A673 (cell line): ENCODE measurements around the gene THBS1. TPM values are rescaled to one million over a fixed set of nuclear protein-coding genes. Genes with fewer than 3 reads are reported as not detected.

Experiments
- BruUV-seq: library from RNA; stranded (reverse); fragments of 400-500 nt; replicated peaks from 2 replicates; lab custom pipeline; 2021; lab: Mats Ljungman, UMichigan
- CTCF ChIA-PET: fragments of 300-600 bp; sonication (Branson Sonifier 250); formaldehyde crosslinking; loops from one replicate; lab custom pipeline; 2022; ENCODE audit warnings: antibody characterized with exemption; lab: Charles Lee
- POLR2A ChIA-PET: fragments of 300-600 bp; sonication (Branson Sonifier 250); formaldehyde crosslinking; loops from one replicate; lab custom pipeline; 2022; ENCODE audit warnings: antibody characterized with exemption; ENCODE audit not compliant: low non-redundant PET; lab: Charles Lee
- DNase-seq: peaks from one replicate; pipeline ENCODE4 v3.0.0-alpha.2; 2015; ENCODE audit warnings: low spot score
- H3K27ac ChIP-seq: fragments of 200-600 bp; sonication (generic); 2 replicates; pipeline ENCODE4 v1.5.1; 2016; ENCODE audit warnings: mixed run types, low read depth, mild to moderate bottlenecking, mixed read lengths, antibody characterized with exemption, low read length; ENCODE audit not compliant: poor library complexity, severe bottlenecking
- H3K27me3 ChIP-seq: fragments of 200-600 bp; sonication (generic); replicated peaks from 2 replicates; pipeline ENCODE4 v1.6.1; 2017; ENCODE audit warnings: mixed run types, low read depth, mild to moderate bottlenecking, mixed read lengths, antibody characterized with exemption, low read length; ENCODE audit not compliant: insufficient read depth, poor library complexity
- H3K36me3 ChIP-seq: fragments of 200-600 bp; sonication (generic); 2 replicates; pipeline ENCODE4 v1.6.1; 2016; ENCODE audit warnings: mixed run types, mild to moderate bottlenecking, mixed read lengths, antibody characterized with exemption, low read length; ENCODE audit not compliant: insufficient read depth, poor library complexity, severe bottlenecking
- H3K4me1 ChIP-seq: fragments of 200-600 bp; sonication (generic); 2 replicates; pipeline ENCODE4 v1.6.1; 2017; ENCODE audit warnings: mixed run types, mild to moderate bottlenecking, mixed read lengths, antibody characterized with exemption, low read length; ENCODE audit not compliant: insufficient read depth, poor library complexity, severe bottlenecking
- H3K4me3 ChIP-seq: fragments of 200-600 bp; sonication (generic); 2 replicates; pipeline ENCODE4 v1.5.1; 2016; ENCODE audit warnings: low read depth, mixed run types, mild to moderate bottlenecking, mixed read lengths, low read length; ENCODE audit not compliant: poor library complexity, severe bottlenecking
- H3K9me3 ChIP-seq: fragments of 200-600 bp; sonication (generic); 2 replicates; pipeline ENCODE4 v1.6.1; 2016; ENCODE audit warnings: mixed run types, low read depth, mild to moderate bottlenecking, mixed read lengths, antibody characterized with exemption, low read length; ENCODE audit not compliant: poor library complexity, severe bottlenecking
- CTCF ChIP-seq: fragments of 300-800, 200-600 bp; sonication (generic); conservative IDR thresholded peaks from 2 replicates; pipeline ENCODE4 v1.5.1; 2017; ENCODE audit warnings: low read depth, mild to moderate bottlenecking, antibody characterized with exemption, low read length, moderate library complexity, mixed read lengths
- EZH2 ChIP-seq: fragments of 200-600 bp; sonication (generic); IDR thresholded peaks from 2 replicates; pipeline ENCODE4 v1.6.1; 2017; ENCODE audit warnings: borderline replicate concordance, low read depth, mild to moderate bottlenecking, mixed read lengths, antibody characterized with exemption, low read length; ENCODE audit not compliant: poor library complexity, severe bottlenecking
- intact Hi-C: fragments of 100-400 bp; cut with micrococcal nuclease; formaldehyde crosslinking; loops from one replicate; pipeline ENCODE4 v1.10.0; 2022; ENCODE audit not compliant: unreplicated experiment
- total RNA-seq: library from RNA; stranded (reverse); gene quantifications from 2 replicates; pipeline ENCODE4 v1.2.3, GENCODE V29; 2021

THBS1 gene
- total RNA-seq, 1 experiment from 2014 or later, result 0.80 TPM

- Histone ChIP-seq H3K4me3 (no peak overlapping the region), H3K4me1 (no peaks in the 10 kb centered on the region), H3K27me3 (no peaks in the 10 kb centered on the region), H3K9me3 (no peaks in the 10 kb centered on the region), H3K36me3 (no peaks in the 10 kb centered on the region), H3K27ac (no peak overlapping the region)
- TF ChIP-seq CTCF (no peak), EZH2 (no peak)
- ChIA-PET CTCF (no interaction called here), POLR2A (no interaction called here)
- no TSS peak for BruUV-seq
- no peak for DNase-seq
- intact Hi-C loops, result no loop called here
Measured at GRCh38 chr15:39538936-39539335, 41.9 kb upstream of the THBS1 start.

GRCh38 chr15:39539466-39539865, 41.4 kb upstream of the THBS1 start:
- Histone ChIP-seq H3K4me3 (no peak overlapping the region), H3K27ac (no peak overlapping the region), H3K9me3 (no peaks in the 10 kb centered on the region), H3K4me1 (no peaks in the 10 kb centered on the region), H3K27me3 (no peaks in the 10 kb centered on the region), H3K36me3 (no peaks in the 10 kb centered on the region)
- ChIA-PET CTCF (no interaction called here), POLR2A (no interaction called here)
- TF ChIP-seq EZH2, result no peak
- TF ChIP-seq CTCF, result no peak
- intact Hi-C loops, result no loop called here
- BruUV-seq, result no TSS peak
- no peak for DNase-seq

- DNase-seq, result no peak
- Histone ChIP-seq H3K4me3 (no peak overlapping the region), H3K36me3 (no peaks in the 10 kb centered on the region), H3K27ac (no peak overlapping the region), H3K9me3 (no peaks in the 10 kb centered on the region), H3K4me1 (no peaks in the 10 kb centered on the region), H3K27me3 (no peaks in the 10 kb centered on the region)
- TF ChIP-seq CTCF (no peak), EZH2 (no peak)
- intact Hi-C loops, result no loop called here
- no TSS peak for BruUV-seq
- ChIA-PET CTCF (no interaction called here), POLR2A (no interaction called here)
Measured at GRCh38 chr15:39539973-39540558, 40.8 kb upstream of the THBS1 start.
